Measurements from ENCODE around the gene ATP12A. TPM values are rescaled to one million over a fixed set of nuclear protein-coding genes. Genes with fewer than 3 reads are reported as not detected.

Gene ATP12A
- total and polyA plus RNA-seq, 4 donors: 0.38 TPM; not detected in 3

- intact Hi-C loops (cut with DNase I): no loop called here
Measured at GRCh38 chr13:24748061-24748400, 67.8 kb downstream of the ATP12A start.

GRCh38 chr13:24759197-24759596 lies 79.0 kb downstream of the ATP12A start:
- no peaks in the 10 kb centered on the region for H3K36me3 ChIP-seq (ENCODE audit: control insufficient read depth in 1 of 2, insufficient read depth in 2 of 2, low read length in 1 of 2)
- H3K4me3 ChIP-seq (ENCODE audit: low read length in 2 of 2): no peak overlapping the region
- H3K9me3 ChIP-seq (ENCODE audit: control insufficient read depth, low read length): no peaks in the 10 kb centered on the region
- no peak for DNase-seq
- H3K4me1 ChIP-seq (ENCODE audit: control insufficient read depth in 1 of 2, insufficient read depth in 2 of 2, low read length in 2 of 2): no peaks in the 10 kb centered on the region
- intact Hi-C loops (cut with DNase I): no loop called here
- H3K27ac ChIP-seq (ENCODE audit: low read depth in 1 of 2, low read length in 2 of 2): no peak overlapping the region
- ATAC-seq (ENCODE audit: low FRiP score): no peak
- no peaks in the 10 kb centered on the region for H3K27me3 ChIP-seq (ENCODE audit: control insufficient read depth in 1 of 2, insufficient read depth in 2 of 2, low read length in 1 of 2)

More at GRCh38 chr13:24748061-24748400, 67.8 kb downstream of the ATP12A start:
- H3K36me3 ChIP-seq (ENCODE audit: control insufficient read depth in 1 of 2, insufficient read depth in 2 of 2, low read length in 1 of 2): no peaks in the 10 kb centered on the region
- WGBS, 2 donors: 8 to 10% methylated on average over 10 of the region's 10 CpGs
- DNase-seq (no peak), ATAC-seq (ENCODE audit: low FRiP score) (no peak)
- H3K4me1 ChIP-seq (ENCODE audit: control insufficient read depth in 1 of 2, insufficient read depth in 2 of 2, low read length in 2 of 2): no peaks in the 10 kb centered on the region
- no peak overlapping the region for H3K4me3 ChIP-seq (ENCODE audit: low read length in 2 of 2)
- H3K9me3 ChIP-seq (ENCODE audit: control insufficient read depth, low read length): no peaks in the 10 kb centered on the region
- H3K27me3 ChIP-seq (ENCODE audit: control insufficient read depth in 1 of 2, insufficient read depth in 2 of 2, low read length in 1 of 2): no peaks in the 10 kb centered on the region
- no peak overlapping the region for H3K27ac ChIP-seq (ENCODE audit: low read depth in 1 of 2, low read length in 2 of 2)

Other genes starting within 250 kb of the ATP12A start
- 10 to 100 TPM; 35.2 to 52.6 TPM for gene PARP4, start 167.6 kb upstream of the ATP12A start, total RNA-seq
- 10 to 100 TPM; 12.4 to 13.1 TPM for gene PARP4, start 167.6 kb upstream of the ATP12A start, polyA plus RNA-seq
- under 1 TPM in 1 of 2 donors, not detected in 1; 0.52 TPM for gene RNF17, start 83.8 kb downstream of the ATP12A start, total RNA-seq
- gene RNF17, start 83.8 kb downstream of the ATP12A start, polyA plus RNA-seq: not detected